ENCODE measurements around the gene ZBTB46. TPM values are rescaled to one million over a fixed set of nuclear protein-coding genes. Genes with fewer than 3 reads are reported as not detected.
A peak's percentile ranks its signal among the peaks of the same experiment; 100 is the strongest.
"Not testable (repeated sequence)": the region's sequence is repeated elsewhere in the genome, so short reads cannot be mapped to it uniquely, and the experiment has no call there.

ZBTB46 gene
- total RNA-seq, 1 donor from 2014 or later, result 9.0 TPM

GRCh38 chr20:63734946-63735858, 95.9 kb downstream of the ZBTB46 start:
- no peak for DNase-seq (ENCODE audit: low spot score)

- no peak for DNase-seq (ENCODE audit: low spot score)
Observed at GRCh38 chr20:63734111-63734945, 96.7 kb downstream of the ZBTB46 start.

- no peak for DNase-seq (ENCODE audit: low spot score)
Observed at GRCh38 chr20:63733579-63734081, 97.4 kb downstream of the ZBTB46 start.

GRCh38 chr20:63733117-63733516, 97.9 kb downstream of the ZBTB46 start:
- no peak for DNase-seq (ENCODE audit: low spot score)

- DNase-seq (ENCODE audit: low spot score), result no peak
Observed at GRCh38 chr20:63732118-63733095, 98.7 kb downstream of the ZBTB46 start.

GRCh38 chr20:63731410-63731809, 99.7 kb downstream of the ZBTB46 start:
- DNase-seq (ENCODE audit: low spot score), result no peak

- not testable (repeated sequence) for DNase-seq (ENCODE audit: low spot score)
Observed at GRCh38 chr20:63730189-63730733, 100.8 kb downstream of the ZBTB46 start.

GRCh38 chr20:63722967-63723622, 108.0 kb downstream of the ZBTB46 start:
- not testable (repeated sequence) for DNase-seq (ENCODE audit: low spot score)

GRCh38 chr20:63718996-63719395, 112.1 kb downstream of the ZBTB46 start:
- no peak for DNase-seq (ENCODE audit: low spot score)

GRCh38 chr20:63714858-63715257, 116.2 kb downstream of the ZBTB46 start:
- DNase-seq (ENCODE audit: low spot score), result no peak

GRCh38 chr20:63712191-63712590, 118.9 kb downstream of the ZBTB46 start:
- no peak for DNase-seq (ENCODE audit: low spot score)

- DNase-seq (ENCODE audit: low spot score), result no peak
Observed at GRCh38 chr20:63711085-63711645, 119.9 kb downstream of the ZBTB46 start.

- no peak for DNase-seq (ENCODE audit: low spot score)
Observed at GRCh38 chr20:63709149-63709527, 121.9 kb downstream of the ZBTB46 start.

GRCh38 chr20:63708301-63709148, 122.5 kb downstream of the ZBTB46 start:
- DNase-seq (ENCODE audit: low spot score), result no peak

GRCh38 chr20:63707558-63708300, 123.3 kb downstream of the ZBTB46 start, which contains the start of the genes ARFRP1 and ZGPAT:
ARFRP1 (minus strand) TSS chr20:63707976; CDS start chr20:63707091, 885 bp downstream.
ZGPAT (plus strand) TSS chr20:63708039; CDS start chr20:63708581, 542 bp downstream.
- peak; percentile 91 for DNase-seq (ENCODE audit: low spot score)

- no peak for DNase-seq (ENCODE audit: low spot score)
Observed at GRCh38 chr20:63706852-63707557, 124.1 kb downstream of the ZBTB46 start.

- DNase-seq (ENCODE audit: low spot score), result no peak
Observed at GRCh38 chr20:63706027-63706695, 124.9 kb downstream of the ZBTB46 start.

Measured in mucosa of gallbladder (tissue), 1 donor.